ENCODE results near the gene GPR161.
"Not testable (repeated sequence)": the region's sequence is repeated elsewhere in the genome, so short reads cannot be mapped to it uniquely, and the experiment has no call there.

The GPR161 gene, protein sequence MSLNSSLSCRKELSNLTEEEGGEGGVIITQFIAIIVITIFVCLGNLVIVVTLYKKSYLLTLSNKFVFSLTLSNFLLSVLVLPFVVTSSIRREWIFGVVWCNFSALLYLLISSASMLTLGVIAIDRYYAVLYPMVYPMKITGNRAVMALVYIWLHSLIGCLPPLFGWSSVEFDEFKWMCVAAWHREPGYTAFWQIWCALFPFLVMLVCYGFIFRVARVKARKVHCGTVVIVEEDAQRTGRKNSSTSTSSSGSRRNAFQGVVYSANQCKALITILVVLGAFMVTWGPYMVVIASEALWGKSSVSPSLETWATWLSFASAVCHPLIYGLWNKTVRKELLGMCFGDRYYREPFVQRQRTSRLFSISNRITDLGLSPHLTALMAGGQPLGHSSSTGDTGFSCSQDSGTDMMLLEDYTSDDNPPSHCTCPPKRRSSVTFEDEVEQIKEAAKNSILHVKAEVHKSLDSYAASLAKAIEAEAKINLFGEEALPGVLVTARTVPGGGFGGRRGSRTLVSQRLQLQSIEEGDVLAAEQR

DNA sequence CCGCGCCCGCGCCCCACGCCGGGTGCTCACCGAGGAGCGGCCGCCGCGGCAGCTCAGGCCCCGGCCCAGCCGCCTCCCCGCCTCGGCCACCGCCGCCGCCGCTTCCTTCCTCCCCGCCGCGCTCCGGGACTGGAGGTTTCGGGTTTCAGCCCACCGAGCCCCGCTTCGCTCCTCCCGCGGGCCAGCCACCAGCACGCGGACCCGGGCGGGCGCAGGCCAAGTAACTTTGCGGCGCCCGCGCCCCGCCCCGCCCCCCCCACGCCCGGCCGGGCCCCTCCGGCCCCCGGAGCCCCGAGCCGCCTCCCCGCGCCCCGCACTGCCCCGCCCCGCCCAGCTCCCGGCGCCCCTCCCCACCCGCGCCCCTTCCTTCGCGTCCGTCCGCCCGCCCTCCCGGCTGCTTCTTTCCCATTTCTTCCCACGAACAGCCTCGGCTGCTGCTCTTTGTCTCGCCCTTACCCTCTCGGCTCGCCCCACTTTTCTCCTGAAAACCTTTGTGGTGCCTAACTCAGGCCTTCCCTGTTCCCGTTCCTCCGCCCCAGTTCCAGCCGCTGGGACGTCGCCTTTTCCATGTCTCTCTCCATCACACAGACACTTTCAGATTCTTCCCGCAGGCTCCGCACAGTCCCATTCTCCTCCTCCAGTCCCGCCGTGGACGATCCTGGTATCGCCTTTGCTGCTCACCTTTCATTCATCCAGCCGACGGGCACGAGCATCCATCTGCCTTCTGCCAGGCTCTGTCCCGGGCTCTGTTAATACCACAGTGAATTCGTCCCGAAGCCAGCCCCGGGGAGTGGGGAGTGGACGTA, at the start of gene GPR161:
Gene GPR161, minus strand, starts transcription at position 222 of the 806 bp plus-strand sequence. CDS start 32,080 bp downstream, outside the sequence.
- peak; percentile 47 for DNase-seq

DNA sequence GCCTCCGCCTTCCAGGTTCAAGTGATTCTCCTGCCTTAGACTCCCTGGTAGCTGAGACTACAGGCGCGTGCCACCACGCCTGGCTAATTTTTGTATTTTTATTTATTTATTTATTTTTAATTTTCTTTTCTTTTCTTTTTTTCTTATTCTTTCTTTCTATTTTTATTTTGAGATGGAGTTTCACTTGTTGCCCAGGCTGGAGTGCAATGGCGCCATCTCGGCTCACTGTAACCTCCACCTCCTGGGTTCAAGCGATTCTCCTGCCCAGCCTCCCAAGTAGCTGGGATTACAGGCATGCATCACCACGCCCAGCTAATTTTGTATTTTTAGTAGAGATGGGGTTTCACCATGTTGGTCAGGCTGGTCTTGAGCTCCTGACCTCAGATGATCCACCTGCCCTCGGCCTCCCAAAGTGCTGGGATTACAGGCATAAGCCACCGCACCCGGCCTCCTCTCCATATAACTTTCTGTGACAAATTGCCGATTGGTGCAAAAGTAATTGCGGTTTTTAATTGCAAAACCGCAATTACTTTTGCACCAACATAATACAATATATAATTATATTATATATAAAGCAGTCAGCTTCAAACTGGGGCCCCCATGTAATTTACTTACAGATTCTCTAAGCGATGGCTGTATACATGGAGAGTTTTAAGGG, 44.5 kb upstream of the GPR161 start:
- not testable (repeated sequence) for DNase-seq

DNA sequence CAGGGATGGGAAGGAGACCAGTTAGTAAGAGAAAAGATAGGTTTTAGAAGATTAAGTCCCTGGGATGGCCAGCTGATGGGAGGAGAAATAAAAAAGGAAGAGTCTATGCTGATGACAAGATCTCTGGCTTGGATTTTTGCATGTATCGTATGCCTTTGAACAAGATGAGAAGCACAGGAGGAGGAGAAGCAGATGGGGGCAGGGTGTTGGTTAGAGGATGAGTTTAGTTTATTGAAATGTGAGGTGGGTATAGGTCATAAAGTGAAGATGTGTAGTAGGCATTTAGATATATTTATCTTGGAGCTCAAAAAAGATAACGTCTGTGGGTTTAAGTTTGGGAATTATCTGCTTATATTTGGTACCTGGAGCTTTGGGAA, 43.4 kb upstream of the GPR161 start:
- no peak for DNase-seq

DNA sequence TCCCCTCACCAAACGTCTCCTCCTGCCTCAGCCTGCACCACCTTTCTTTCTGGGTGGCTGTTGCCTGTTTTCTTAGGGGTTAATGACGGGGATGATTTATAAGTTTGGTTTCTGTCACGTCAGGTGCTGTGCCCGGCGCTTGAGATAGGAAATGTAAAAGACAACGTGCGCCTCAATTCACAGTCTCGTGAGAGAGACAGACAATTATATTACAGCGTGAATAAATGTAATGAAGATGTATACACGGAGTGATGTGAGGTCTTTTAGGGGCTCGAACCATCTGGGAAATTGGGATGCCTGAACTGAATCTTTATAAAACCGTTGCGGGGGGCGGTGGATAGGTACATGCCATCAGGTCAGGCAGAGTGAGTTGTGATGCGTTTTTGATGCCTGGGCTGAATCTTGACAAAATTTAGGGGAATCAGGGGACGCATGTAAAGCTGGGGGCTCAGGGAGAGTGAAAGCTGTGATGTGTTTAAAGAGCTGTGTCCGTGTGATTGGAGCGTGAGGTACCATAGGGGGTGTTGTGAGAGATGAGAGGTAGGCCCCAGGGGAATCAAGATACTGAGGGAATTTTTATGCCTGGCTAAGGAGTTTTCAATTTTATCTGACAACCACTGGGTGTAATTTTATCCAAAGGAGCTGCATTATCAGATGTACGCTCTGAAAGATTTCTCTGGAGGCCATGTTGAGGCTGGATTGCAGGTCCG, 42.9 kb upstream of the GPR161 start:
- DNase-seq: peak; percentile 14

DNA sequence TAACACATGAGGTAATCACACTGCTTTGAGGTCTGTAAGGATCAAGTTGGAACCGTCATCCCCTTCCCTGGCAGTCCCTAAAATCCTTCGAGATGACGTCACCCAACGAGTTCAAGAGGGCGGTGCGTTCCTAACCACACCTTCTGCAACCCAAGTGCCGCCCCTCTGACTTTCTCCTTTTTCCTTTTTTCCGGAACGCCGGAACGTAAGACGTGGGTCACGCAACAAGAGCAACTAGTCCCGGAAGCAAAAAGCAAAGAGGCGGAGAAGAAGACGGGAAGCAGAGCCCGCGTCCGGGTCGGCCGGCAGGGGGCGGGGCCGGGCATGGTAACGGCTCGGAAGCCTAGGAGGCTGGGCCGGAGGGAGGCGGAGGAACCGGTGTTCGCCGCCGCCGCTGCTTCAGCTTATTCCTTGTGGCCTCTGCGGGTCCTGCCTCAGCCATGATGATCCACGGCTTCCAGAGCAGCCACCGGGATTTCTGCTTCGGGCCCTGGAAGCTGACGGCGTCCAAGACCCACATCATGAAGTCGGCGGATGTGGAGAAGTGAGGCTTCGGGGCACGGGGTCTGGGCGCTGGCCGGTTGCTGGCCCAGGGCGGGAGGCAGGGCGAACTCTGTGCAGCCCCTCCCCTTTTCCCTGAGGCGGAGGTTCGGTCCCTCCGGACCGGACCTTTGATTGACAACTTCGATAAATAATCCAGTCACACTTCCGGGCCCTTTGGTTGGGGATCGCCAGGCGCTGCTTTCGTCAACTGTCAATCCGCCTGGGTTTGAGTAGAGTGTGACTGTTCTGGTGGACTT, 42.1 kb upstream of the GPR161 start, which contains the start of gene TIPRL:
Gene TIPRL, plus strand, starts transcription at position 325 of the 800 bp plus-strand sequence. Its CDS starts 116 bp downstream, at position 441.
- peak; percentile 98 for DNase-seq

DNA sequence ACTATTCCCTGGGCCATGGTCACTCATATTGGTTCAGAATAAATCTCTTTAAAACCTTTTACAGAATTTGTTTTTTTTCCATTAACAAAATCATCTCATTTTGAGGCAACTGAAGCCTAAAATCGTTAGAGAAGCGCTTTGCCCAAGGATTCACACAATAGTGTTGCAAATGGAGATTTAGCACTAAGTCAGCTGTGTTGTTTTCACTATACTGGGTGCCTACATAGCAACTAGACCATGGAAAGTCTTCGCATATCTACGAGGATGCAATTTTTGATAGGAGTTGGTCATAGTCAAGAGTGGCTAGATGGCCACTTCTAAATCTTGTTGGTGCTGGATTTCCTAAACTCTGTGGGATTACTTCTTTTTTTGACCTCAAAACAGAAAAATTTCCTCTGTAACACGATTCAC, 41.5 kb upstream of the GPR161 start:
- no peak for DNase-seq

DNA sequence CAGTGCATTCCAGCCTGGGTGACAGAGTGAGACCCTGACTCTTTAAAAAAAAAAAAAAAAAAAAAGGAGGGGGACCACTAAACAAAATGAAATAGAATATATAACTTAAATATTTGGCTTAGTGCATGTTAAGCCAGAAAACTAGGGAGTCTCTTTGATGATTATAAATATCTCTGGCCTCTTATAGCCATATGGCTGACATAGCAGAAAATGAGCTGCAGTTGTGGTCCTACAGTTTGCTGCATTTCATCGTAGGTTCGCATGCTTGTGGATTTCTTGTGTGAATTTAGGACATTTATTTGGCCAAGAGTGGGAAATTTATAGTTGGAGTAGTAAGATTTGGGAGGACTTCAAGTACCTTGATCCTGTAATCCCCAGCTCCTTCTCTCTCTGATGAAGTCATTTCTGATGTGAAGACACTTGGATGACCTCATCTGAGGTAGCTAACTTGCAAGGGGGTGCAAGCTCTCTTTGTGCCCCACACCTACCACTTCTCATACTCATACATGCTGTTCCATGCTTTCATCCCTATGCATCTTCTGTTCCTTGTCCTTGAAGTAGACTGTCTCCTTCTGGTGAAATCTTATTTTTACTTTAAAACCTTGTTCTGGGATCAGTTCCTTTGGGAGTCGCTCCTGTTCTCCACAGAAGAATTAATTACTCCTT, 35.7 kb upstream of the GPR161 start:
- no peak for DNase-seq

DNA sequence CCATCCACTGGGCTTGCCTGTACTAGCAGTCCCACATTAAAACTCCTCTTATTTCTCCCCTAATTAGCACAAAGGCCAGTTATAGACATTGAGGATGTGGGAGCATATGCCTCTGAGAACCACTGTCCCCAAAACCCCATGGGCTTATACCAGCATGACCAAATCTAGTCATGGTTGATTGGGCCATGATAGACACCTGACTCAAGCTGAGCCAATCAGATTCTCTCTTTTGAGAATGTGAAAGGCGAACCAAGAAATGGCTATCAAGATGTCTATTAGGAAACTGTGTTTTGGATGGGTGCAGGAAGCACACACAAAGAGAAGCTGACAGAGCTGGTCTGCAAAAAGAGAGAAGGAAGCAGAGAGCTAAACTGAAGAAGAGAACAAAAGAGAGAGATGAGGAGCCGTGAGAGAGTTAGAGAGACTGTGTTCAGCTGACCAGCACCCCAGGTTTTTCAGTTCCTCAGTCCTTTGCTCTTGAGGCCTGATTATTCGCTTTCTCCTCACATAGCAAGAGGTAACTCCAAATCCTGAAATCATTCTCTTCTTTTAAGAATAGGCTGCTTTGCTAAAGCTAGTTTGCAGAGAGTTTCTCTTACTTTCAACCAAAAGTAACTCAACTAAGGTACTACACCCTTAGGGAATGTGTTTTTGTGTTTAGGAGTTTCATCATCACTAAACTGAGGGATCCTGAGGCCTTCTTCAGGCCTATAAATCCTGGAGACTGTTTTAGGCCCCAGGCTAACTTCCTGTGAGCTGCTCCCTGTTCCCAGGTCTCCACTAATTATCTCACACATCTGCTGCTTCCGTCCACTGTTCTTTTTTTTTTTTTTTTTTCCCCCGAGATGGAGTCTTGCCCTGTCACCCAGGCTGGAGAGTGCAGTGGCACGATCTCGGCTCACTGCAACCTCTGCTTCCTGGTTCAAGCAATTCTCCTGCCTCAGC, 34.1 kb upstream of the GPR161 start:
- no peak for DNase-seq

DNA sequence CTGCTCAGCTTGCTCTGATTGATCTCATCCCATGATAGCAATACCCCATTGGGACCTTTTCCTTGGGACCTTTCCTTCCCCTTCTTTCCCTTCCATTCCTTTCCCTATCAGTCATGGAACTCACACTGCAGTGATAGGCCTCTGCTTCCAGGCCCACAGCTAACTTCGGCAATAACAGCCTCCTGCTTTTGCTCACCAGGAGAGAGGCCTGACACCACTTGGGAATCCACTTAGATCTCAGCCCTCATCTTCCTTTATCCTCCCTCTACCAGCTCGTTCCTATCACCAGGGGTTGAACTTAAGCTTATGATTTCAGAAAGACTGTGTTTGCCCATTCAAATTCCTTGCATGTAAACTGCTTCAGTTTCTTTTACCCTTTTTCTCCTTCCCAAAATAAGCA, 31.1 kb upstream of the GPR161 start:
- no peak for DNase-seq

DNA sequence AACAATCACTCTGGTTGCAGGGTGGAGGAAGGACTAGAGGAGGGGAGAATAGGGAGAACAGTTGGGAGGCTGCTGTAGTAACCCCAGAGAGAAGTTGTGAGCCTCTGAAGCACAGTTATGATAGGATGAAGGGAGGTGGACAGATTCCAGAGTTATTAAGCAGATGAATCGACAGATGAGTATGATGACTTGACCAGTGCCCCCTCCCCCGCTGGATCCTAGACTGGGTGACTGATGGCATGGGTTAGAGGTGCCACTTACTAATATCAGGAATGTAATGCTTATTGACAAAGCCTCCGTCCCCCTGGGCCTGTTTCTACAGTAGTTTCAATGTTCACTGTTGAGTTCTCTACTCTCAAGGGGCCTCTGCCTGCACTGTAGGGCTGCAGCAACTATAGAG, 28.0 kb upstream of the GPR161 start:
- DNase-seq: no peak

DNA sequence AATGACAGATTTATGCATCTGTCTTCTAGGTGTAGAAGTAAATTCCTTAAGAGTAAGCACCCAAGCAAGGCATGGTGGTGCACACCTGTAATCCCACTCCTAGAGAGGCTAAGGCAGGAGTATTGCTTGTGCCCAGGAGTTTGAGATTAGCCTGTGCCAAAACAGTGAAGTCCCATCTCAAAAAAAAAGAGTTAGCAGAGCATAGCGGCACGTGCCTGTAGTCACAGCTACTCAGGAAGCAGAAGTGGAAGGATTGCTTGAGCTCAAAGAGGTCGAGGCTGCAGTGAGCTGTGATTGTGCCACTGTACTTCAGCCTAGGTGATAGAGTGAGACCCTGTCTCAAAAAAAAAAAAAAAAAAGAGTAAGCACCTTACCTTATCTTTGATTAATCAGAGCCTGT, 26.9 kb upstream of the GPR161 start:
- DNase-seq: no peak

DNA sequence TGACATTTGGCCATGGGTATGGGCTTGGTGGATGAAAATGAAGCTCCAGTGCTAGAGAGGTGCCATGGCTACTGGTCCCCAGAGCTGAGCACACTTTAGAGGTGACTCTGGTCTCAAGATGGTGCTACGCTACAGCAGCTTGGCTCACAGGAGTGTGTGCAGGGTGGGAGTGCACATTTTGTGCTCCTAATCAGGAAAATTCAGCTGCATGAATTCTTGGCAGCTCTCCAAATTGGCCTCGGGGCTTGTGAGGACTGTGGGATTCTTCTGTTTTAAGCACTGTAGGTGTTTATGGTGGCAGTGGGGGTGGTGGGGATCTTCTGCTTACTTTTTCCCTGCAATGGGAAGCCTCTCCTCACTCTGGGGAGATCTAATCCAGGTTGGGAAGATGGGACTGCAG, 24.7 kb upstream of the GPR161 start:
- DNase-seq: peak; percentile 71

DNA sequence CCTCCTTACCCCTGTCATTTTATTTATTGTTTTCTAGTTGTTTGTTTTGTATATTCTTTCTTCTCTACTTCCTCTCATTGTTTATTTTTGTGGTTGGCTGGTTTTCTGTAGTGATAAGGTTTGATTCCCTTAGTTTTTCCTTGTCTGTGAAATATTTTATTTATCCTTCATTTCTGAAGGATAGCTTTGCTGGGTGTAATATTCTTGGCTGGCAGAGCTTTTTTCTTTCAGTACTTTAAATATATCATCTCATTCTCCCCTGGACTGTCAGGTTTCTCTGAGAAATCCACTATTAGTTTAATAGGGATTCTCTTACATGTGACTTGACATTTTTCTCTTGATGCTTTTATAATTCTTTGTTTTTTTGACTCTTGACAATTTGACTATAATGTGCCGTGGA, 23.2 kb upstream of the GPR161 start:
- DNase-seq: no peak

DNA sequence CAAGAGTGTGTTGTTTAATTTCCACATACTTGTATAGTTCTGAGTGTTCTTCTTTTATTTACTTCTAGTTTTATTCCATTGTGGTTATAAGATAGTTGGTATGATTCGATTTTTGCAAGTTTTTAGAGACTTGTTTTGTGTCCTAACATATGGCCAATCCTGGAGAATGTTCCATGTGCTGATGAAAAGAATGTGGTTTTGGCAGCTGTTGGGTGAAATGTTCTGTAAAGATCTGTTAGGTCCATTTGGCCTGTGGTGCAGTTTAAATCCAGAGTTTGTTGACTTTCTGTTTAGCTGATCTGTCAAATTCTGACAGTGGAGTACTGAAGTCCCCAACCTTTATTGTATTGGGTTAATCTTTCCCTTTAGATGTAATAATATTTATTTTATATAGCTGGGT, 22.5 kb upstream of the GPR161 start:
- DNase-seq: no peak

DNA sequence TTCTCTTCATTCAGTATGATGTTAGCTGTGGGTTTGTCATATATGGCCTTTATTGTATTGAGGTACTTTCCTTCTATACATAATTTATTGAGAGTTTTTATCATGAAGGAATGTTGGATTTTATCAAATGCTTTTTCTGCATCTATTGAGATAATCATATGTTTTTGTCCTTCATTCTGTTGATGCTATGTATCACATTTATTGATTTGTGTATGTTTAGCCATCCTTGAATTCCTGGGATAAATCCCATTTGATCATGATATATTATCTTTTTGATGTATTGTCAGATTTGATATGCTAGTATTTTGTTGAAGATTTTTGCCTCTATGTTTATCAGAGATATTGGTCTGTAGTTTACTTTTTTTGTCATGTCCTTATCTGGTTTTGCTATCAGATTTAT, 20.9 kb upstream of the GPR161 start:
- DNase-seq: no peak

DNA sequence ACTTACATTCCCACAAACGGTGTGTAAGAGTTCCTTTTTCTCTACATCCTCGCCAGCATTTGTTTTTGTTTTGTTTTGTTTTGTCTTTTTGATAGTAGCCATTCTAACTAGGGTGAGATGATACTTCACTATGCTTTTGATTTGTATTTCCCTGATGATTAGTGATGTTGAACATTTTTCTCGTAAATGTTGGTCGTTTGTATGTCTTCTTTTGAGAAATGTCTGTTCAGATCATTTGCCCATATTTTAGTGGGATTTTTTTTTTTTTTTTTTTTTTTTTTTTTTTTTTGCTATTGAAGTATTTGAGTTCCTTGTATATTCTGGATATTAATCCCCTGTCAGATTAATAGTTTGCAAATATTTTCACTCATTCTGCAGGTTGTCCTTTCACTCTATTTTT, 19.2 kb upstream of the GPR161 start:
- DNase-seq: no peak

DNA sequence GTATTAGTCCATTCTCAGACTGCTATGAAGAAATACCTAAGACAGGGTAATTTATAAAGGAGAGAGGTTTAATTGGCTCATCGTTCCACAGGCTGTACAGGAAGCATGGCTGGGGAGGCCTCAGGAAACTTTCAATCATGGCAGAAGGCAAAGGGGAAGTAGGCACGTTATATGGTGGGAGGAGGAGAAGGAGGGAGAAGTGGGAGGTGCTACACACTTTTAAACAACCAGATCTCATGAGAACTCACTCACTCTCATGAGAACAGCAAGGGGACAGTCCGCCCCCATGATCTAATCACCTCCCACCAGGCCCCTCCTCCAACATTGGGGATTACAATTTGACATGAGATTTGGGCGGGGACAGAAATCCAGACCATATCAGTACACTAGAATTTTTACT, 18.0 kb upstream of the GPR161 start:
- DNase-seq: not testable (repeated sequence)

DNA sequence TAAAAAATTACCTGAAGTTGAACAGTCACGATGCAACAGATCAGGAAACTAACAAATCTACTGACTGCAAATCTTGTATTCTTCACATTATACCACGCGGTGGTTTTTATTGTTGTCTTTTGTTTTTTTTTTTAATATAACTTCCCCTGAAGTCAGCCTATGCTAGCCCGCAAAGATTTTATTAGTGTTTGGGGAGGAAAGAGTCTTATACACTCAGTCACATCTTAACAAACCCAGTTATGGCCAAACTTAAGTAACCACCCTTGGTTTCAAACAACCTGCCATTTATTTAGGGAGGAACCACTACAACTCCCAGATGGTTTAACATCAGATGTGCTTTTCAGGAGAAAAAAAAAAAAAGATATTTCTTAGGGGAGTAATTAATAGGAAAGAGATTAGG, 15.2 kb upstream of the GPR161 start:
- DNase-seq: no peak

DNA sequence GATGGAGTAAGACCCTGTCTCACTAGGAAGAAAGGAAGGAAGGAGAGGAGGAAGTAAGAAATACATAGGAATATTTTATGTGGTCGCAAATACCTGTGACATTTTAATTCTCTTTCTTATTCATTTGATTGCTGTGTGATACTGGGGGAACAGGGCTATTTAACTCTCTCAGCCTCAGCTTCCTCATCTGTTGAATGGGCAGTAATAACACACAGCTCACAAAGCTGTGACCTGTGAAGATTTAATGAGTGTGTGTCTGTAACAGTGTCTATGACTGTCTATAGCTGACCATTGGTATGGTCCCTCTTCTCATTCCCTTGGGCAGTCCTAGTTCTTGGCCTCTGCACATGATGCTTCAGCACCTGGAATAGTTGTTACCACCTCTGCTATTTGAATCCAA, 13.6 kb upstream of the GPR161 start:
- DNase-seq: no peak

DNA sequence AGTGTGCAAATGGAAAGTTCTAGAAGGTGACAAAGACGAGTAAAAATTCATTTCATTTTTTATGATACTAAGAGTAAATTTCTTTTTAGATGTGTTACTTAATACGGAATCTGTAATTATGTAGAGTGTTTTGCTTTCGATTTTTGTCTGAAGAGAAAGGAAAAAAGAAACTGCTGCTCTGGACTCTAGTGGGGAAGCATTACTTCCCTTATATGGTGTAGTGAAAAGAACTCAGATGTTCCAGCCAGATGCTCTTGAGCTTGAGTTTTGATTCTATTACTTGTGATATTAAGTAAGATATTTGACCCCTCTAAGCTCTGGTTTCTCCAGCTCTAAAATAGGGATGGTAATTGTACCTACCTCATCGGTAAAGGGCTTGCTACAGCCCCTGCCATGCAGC, 12.2 kb upstream of the GPR161 start:
- DNase-seq: no peak
